NCI-H1092 (cell line): ENCODE data around the gene KRT81.
"Not testable (repeated sequence)": the region's sequence is repeated elsewhere in the genome, so short reads cannot be mapped to it uniquely, and the experiment has no call there.

Experiments used
- DNase-seq: peaks from one replicate; lab custom pipeline; 2025; lab: John Stamatoyannopoulos, UW

KRT81 gene

DNA sequence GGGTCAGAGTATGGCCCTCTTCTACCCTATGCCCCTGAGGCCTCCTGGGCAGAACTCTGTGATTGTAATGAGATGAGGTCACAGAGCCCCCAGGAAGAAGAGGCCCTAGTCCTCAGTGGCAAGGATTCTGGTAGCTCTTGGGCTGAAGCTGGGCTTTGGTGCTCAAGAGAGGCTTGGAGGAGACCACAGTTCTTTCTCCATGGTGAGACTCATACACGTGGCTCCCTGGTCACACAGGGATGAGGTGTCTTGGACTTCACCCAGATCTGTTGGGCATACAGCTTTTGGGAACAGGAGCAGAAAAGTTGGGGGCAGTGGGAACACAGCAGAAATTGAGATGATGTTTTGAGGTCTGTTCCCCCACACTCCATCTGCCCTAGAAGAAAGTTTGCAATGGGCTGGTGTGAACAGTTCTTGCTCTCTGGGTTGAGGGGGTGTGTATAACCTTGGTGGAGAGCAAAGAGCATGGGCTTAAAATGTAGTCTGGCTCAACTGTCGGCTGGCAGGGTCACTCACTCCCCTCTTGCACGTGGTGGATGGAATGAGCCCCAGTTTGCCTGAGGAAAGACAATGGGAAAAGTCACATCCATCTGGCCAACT is 16.7 kb downstream of the KRT81 start, which contains the start of gene KRT86:
Gene KRT86, plus strand, starts transcription at position 125 of the 600 bp plus-strand sequence. CDS start 27,272 bp downstream, outside the sequence.
- DNase-seq: no peak

DNA sequence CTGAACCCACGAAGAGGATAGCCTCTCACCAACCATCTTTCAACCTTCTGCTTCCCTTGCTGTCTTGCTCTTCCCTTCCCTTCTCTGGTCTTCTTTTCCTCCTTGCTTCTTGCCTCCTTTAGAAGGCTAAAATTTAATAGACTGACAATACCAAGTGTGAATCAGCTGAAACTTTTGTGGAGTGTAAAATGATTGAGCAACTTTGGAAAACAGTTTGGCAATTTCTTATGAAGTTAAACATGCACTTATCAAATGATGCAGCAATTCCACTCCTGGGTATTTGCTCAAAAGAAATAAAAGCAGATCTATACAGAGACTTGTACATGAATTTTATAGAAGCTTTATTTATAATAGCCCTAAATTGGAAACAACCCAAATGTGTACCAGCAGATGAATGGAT is 20.2 kb downstream of the KRT81 start:
- no peak for DNase-seq

DNA sequence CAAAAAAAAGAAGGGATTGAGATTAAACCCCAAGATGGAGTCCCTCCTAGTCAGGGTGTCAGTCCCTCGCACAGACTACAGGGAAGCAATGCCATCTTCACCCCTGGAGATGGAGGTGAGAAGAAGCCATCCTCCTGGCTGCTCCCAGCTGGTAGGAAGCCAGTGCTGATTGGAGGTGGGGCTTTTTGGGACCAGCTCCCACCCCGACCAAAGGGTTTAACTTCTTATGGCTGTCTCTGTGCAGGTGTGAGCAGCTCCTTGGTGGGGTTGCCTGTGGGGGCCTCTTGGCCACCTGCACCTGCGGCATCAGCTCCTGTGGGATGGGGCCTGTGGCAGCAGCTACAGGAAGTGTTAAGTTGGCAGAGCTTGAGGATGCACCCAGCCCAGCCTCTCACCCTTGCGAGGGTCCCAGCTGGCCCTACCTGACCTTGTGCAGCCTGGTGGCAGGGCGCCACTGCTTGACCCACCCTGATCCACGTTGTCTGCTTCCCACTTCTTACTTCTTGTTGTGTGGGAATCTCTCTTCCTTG is 20.7 kb downstream of the KRT81 start:
- no peak for DNase-seq

DNA sequence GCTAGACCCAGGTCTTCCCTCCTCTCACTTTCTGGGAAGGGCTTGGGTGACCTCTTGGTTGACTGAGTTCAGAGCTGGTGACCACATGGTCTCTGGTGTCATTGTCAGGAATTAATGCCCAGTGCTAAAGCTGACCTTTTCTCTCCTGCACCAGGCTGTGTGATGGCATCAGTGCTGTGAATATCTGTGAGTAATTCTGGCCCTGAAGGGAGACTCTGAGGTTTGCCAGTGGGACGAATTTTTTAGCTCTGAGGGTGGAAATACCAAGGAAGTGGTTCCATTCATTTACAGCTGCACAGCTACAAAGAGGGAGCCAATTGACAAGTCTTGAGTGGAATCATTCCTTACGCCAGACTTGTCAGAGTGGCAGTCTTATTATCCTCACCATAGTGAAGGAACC is 23.1 kb downstream of the KRT81 start:
- DNase-seq: no peak

GRCh38 chr12:52267699-52268098 is 23.6 kb downstream of the KRT81 start:
- no peak for DNase-seq

DNA sequence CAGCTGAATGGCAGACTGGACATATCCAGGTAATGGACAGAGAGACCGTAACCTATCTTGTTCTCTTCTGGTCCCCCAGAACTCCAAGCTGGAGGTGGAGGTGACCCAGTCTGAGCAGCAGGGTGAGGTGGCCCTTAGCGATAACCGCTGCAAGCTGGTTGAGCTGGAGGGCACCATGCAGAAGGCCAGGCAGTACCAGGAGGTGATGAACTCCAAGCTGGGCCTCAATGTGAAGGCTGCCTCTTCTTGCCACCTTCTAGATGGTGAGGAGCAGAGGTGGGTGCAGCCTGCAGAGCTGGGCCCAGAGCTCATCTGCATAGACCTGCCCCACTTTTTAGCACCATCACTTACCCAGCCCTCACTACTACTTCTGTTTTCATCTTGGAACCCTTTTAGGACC is 24.1 kb downstream of the KRT81 start:
- DNase-seq: no peak

- DNase-seq: no peak
These were observed 24.8 kb downstream of the KRT81 start for GRCh38 chr12:52266514-52266913.

DNA sequence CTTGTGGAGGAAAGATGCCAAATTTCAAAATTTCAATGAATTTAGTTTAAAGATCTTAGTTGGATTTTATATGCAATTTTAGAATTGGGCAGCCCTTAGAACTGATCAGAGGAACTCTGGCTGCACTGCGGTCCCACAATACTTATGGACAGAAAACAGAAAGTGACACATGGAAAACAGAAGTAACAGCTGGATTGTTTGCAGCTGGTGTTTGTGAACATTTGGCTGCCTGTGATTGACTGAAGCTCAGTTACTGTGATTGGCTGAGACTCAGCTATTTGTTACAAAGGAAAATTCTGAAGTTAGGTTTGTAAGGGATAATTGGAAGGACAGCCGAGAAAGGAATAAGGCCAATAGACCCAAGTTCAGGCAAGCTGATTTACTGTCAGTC is 26.9 kb downstream of the KRT81 start:
- DNase-seq: no peak

- DNase-seq: no peak
These were observed 27.4 kb downstream of the KRT81 start for GRCh38 chr12:52263761-52264434.

GRCh38 chr12:52262286-52262685 is 29.0 kb downstream of the KRT81 start:
- no peak for DNase-seq

DNA sequence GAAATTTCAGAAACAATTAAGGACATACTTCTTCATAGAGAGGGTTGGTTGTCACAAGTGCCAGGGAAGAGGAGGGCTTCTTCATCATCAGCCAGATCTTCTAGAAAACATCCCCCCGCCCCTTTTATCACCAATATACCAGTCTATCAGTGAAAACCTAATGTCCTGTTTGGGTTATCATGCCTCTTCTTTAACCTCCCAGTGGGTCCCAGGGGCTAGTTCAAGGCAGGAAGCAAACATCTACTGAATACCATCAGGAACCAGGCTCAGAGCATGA is 30.2 kb downstream of the KRT81 start:
- DNase-seq: no peak

DNA sequence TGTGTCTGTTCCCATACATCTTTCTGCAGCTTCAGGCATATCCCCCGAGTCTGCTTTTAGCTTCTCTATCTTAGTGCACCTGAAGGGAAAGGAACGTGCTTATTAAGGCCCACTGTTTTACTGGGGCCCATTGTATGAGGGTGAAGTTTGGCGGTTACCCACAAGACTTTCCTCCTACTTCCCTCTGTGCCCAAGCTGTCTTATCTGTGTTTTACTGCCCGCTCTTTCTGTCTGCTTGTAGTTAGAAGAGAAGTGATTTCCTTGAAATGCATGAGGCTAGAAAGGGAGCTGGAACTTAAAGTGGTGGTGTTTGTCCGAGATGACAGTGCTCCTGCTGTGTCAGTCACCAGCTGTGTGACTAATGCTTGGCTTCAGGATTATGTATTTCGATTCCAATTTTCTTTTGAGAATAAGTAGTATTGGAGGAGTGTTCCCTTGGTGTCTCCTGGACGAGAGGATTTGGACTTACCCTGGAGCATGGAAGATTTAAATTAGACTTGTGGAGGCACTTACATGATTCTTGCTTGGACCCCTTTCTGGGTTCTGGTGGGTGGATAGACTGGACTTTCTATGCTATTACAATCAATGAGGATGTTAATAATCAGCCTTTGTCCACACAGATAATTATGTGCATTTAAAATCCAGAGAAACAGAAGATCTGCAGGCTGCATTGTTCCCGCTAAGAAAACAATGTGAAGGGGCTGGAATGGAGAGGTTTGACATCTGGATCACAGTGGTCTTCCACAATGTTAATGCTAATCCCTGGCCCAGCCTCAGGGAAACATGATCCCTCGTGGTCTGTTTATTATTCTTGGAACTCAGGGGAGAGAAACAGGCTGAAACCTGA is 30.8 kb downstream of the KRT81 start:
- DNase-seq: no peak

- DNase-seq: no peak
These were observed 31.6 kb downstream of the KRT81 start for GRCh38 chr12:52259657-52260243.

DNA sequence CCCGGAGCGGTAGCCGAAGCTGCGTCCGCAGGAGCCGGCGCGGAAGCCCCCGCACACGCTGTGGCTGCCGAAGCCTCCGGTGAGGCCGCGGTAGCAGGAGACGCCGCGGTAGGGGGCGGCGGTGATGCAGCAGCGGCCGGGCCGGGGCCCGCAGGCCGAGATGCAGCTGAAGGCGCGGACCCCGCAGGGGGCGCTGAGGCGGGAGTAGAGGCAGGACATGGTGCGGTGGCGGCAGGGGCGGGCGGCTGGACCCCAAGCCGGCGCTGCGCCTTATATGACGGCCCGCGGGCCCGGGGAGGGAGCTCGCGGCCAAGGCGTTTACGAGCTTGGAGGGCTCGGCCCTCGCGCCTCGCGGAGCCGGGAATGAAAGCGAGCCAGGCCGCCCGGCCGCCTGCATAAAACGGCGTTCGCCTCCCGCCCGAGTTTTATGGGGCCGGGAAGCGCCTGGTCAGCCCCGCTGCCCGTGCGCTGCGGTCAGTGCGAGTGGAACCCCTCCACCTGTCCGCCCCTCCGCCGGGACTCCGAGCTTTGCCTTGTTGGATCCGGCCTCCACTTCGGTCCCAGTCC is 32.9 kb downstream of the KRT81 start:
- no peak for DNase-seq

DNA sequence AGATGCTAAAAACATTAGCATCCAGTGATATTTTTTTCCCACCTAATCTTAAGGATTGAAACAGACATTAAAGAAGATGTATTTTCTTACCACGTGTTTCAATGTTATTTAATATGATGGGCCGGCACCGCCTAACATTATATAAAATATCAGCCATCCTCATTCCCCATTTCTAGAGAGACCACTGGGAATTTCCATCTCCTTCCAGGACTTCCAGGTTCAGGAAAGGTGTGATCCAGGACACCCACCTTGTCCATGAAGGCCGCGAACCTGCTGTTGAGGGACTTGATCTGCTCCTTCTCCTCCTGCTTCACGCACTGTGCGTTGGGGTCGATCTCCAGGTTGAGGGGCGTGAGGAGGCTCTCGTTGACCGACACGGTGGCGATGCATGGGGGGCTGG is 33.4 kb downstream of the KRT81 start:
- not testable (repeated sequence) for DNase-seq

- no peak for DNase-seq
These were observed 34.2 kb downstream of the KRT81 start for GRCh38 chr12:52257074-52257551.

- DNase-seq: no peak
These were observed 34.8 kb downstream of the KRT81 start for GRCh38 chr12:52256584-52256935.

GRCh38 chr12:52255926-52256583 is 35.3 kb downstream of the KRT81 start:
- no peak for DNase-seq

DNA sequence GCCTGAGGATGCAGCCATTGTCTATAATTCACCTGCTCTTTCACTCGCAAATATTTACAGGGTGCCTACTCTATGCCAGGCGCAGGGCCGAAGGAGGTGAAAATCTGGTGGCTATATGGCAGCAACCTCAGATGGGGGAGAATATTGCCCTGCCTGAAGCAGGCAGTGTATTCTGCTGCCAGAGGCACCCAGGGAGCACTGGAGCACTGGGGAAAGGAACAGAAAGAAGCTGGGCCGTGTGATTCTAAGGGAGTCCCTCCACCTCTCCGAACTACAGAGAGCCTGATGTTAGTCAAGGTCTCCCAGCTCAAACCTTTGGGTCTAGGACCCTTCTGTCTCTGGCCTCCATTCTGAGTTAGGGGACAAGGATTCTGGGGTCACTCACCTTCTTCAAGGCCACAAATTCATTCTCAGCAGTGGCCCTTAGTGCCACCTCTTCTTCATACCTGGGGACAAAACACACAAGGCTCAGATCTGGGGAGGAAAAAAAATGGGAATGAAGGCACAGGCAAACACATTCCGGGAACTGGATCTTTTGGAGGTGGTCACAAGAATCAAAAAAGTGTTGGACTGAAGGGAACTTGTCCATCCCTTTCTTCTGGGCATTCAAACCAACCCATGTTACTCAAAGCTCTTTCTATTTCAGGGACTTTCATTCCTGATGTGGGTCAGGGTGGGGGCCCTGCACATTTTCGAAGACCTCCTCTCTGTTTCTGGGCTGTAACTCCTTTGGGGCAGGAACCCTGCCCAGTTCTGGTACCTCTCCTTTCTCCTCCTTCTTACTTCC is 36.2 kb downstream of the KRT81 start:
- DNase-seq: no peak

GRCh38 chr12:52254180-52254964 is 37.0 kb downstream of the KRT81 start:
- no peak for DNase-seq
